Neuronal stem cell (in vitro differentiated cells): ENCODE results near the gene SH3BP2.
A peak's percentile ranks its signal among the peaks of the same experiment; 100 is the strongest.

ENCODE experiments used
- DNase-seq: peaks from one replicate; pipeline ENCODE4 v3.0.0-alpha.2; 2013; ENCODE audit warnings: low spot score
- H2AFZ ChIP-seq: one replicate; pipeline ENCODE4 v1.6.1; 2013; ENCODE audit warnings: mild to moderate bottlenecking, low read length, inconsistent platforms
- H2AK5ac ChIP-seq: 2 replicates; pipeline ENCODE4 v1.6.1; 2013; ENCODE audit warnings: low read depth, mild to moderate bottlenecking, inconsistent platforms, low read length, moderate library complexity, mixed read lengths
- H2BK120ac ChIP-seq: 2 replicates; pipeline ENCODE4 v1.6.1; 2013; ENCODE audit warnings: low read depth, mild to moderate bottlenecking, inconsistent platforms, low read length, moderate library complexity, mixed read lengths
- H2BK12ac ChIP-seq: one replicate; pipeline ENCODE4 v1.6.1; 2013; ENCODE audit warnings: low read length, inconsistent platforms
- H2BK15ac ChIP-seq: 2 replicates; pipeline ENCODE4 v1.6.1; 2013; ENCODE audit warnings: mild to moderate bottlenecking, low read length, inconsistent platforms, mixed read lengths
- H2BK5ac ChIP-seq: one replicate; pipeline ENCODE4 v1.6.1; 2013; ENCODE audit warnings: inconsistent platforms, mild to moderate bottlenecking, low read length, moderate library complexity
- H3K14ac ChIP-seq: one replicate; pipeline ENCODE4 v1.6.1; 2013; ENCODE audit warnings: low read length, inconsistent platforms
- H3K18ac ChIP-seq: 2 replicates; pipeline ENCODE4 v1.6.1; 2013; ENCODE audit warnings: low read length, inconsistent platforms
- H3K23ac ChIP-seq: 2 replicates; pipeline ENCODE4 v1.6.1; 2013; ENCODE audit warnings: low read depth, mild to moderate bottlenecking, mixed read lengths, low read length, inconsistent platforms; ENCODE audit not compliant: poor library complexity
- H3K27ac ChIP-seq: replicated peaks from 3 replicates; pipeline ENCODE4 v1.5.1; 2013; ENCODE audit warnings: low read length, inconsistent platforms
- H3K27me3 ChIP-seq, 3 experiments: 2 replicates each; pipeline ENCODE4 v1.6.1; 2013; ENCODE audit warnings: low read length in 3 of 3, mild to moderate bottlenecking in 2 of 3, inconsistent platforms in 1 of 3, low read depth in 1 of 3, mixed read lengths in 1 of 3, moderate library complexity in 1 of 3; ENCODE audit not compliant: control insufficient read depth in 3 of 3, insufficient read depth in 3 of 3
- H3K36me3 ChIP-seq, 2 donors: replicated peaks in 1 of 2; 2 replicates each; pipeline ENCODE4 v1.6.1; 2013; ENCODE audit warnings: low read length in 2 of 2; ENCODE audit not compliant: control insufficient read depth in 2 of 2, insufficient read depth in 2 of 2
- H3K4ac ChIP-seq: 2 replicates; pipeline ENCODE4 v1.6.1; 2013; ENCODE audit warnings: inconsistent platforms, mild to moderate bottlenecking, low read length, moderate library complexity
- H3K4me1 ChIP-seq, 2 donors: 1 replicate in 1 of 2; 2 replicates in 1 of 2; pipeline ENCODE4 v1.6.1; 2013; ENCODE audit warnings: low read length in 2 of 2, low read depth in 1 of 2; ENCODE audit not compliant: control insufficient read depth in 2 of 2, insufficient read depth in 1 of 2
- H3K4me2 ChIP-seq: one replicate; pipeline ENCODE4 v1.6.1; 2013; ENCODE audit warnings: mild to moderate bottlenecking, low read length, inconsistent platforms; ENCODE audit not compliant: insufficient read depth, poor library complexity, severe bottlenecking
- H3K4me3 ChIP-seq, 2 donors: 2 replicates each; pipeline ENCODE4 v1.5.1; 2013; ENCODE audit warnings: low read length in 2 of 2, mild to moderate bottlenecking in 2 of 2, inconsistent platforms in 1 of 2, moderate library complexity in 1 of 2
- H3K79me1 ChIP-seq: one replicate; pipeline ENCODE4 v1.6.1; 2013; ENCODE audit warnings: low read depth, mild to moderate bottlenecking, inconsistent platforms, low read length, moderate library complexity
- H3K9ac ChIP-seq: one replicate; pipeline ENCODE4 v1.6.1; 2013; ENCODE audit warnings: mild to moderate bottlenecking, low read depth, low read length, inconsistent platforms; ENCODE audit not compliant: poor library complexity
- H3K9me3 ChIP-seq, 2 donors: replicated peaks in 1 of 2; 2 replicates each; pipeline versions ENCODE3 to v1.6.1; 2013; ENCODE audit warnings: low read length in 2 of 2, mild to moderate bottlenecking in 2 of 2, inconsistent platforms in 1 of 2, low read depth in 1 of 2, mixed read lengths in 1 of 2, moderate library complexity in 1 of 2; ENCODE audit not compliant: control insufficient read depth in 2 of 2, insufficient read depth in 1 of 2
- H4K8ac ChIP-seq: one replicate; pipeline ENCODE4 v1.6.1; 2013; ENCODE audit warnings: low read depth, mild to moderate bottlenecking, inconsistent platforms, low read length, moderate library complexity
- H4K91ac ChIP-seq: one replicate; pipeline ENCODE4 v1.6.1; 2013; ENCODE audit warnings: low read length, low read depth, mild to moderate bottlenecking, inconsistent platforms; ENCODE audit not compliant: poor library complexity
- WGBS, 2 donors: extraction: QIAGEN DNeasy Blood & Tissue Kit; methylation state at CpG; one replicate each; pipeline ENCODE4 v1.1.7; 2013; ENCODE audit warnings: missing lambda C conversion rate in 2 of 2, mixed read lengths in 1 of 2; ENCODE audit not compliant: insufficient read length in 2 of 2, insufficient replicate concordance in 1 of 2; ENCODE audit errors: extremely low coverage in 2 of 2; 5-methylcytosine and 5-hydroxymethylcytosine counted together

The SH3BP2 gene

DNA sequence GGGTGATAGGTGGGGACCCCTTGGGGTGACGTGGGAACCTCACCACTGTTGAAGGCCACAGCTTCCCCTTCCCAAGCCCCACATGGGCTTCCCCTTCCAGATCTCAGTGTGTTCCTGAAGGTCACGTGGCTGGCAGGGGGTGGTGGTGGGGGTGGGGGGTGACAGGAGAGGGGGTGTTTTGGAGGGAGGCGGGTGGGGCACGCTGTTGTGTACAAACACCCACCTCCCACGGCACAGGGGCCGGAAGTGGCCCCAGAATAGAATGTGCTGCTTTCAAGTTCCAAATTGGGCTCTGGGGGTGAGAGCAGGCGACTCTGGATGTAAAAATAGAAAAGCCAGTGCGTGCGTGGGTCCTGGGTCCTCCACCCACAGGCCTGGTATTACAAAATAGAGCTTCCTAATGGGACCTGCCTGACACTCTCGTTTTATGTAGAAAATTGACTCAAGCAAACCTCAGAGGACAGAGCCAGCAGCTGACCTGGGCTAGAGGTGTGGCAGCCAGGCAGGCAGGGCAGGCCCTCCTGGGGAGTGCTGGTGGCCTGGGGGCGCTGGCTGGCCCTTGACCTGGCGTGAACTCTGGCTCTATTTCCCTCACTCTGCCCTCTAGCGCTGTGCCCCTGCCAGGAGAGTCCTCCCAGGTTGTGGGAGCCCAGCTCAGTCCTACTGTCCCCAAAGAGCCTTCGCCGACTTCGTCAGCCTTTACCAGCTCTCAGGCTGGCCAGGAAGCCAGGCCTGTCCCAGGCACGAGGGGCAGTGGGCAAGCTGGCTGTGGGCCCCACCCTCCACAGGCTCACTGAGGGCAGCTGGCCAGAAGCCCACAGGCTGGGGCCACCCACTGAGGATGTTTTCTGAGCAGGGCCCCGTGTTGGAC lies 5.4 kb upstream of the SH3BP2 start:
- no peak overlapping the region for H3K4me2 ChIP-seq
- H3K27me3 ChIP-seq, result peaks cover 0 to 35% (median 0%) of the 10 kb centered on the region in 3 experiments
- peak overlapping the region; percentile 71 for H3K18ac ChIP-seq
- H3K23ac ChIP-seq, result no peak overlapping the region
- H3K4ac ChIP-seq, result no peak overlapping the region
- no peak overlapping the region for H2BK12ac ChIP-seq
- H3K4me3 ChIP-seq, result no peak overlapping the region
- H4K91ac ChIP-seq, result no peak overlapping the region
- H4K8ac ChIP-seq, result no peak overlapping the region
- peak overlapping the region; percentile 26 for H2AFZ ChIP-seq
- H3K9ac ChIP-seq, result no peak overlapping the region
- WGBS, 2 donors, result no CpG with 5 or more reads among the region's 18 CpGs
- no peak overlapping the region for H3K27ac ChIP-seq
- H3K79me1 ChIP-seq, result no peaks in the 10 kb centered on the region
- H2AK5ac ChIP-seq, result peak overlapping the region; percentile 90
- peak overlapping the region; percentile 53 for H2BK5ac ChIP-seq
- DNase-seq, result no peak
- peak overlapping the region; percentile 94 for H3K14ac ChIP-seq
- H2BK15ac ChIP-seq, result no peak overlapping the region
- H3K4me1 ChIP-seq, result peaks cover 1 to 3% of the 10 kb centered on the region in 2 donors
- H3K9me3 ChIP-seq, result peaks cover 0 to 3% of the 10 kb centered on the region in 2 donors
- no peaks in the 10 kb centered on the region for H3K36me3 ChIP-seq
- no peak overlapping the region for H2BK120ac ChIP-seq

DNA sequence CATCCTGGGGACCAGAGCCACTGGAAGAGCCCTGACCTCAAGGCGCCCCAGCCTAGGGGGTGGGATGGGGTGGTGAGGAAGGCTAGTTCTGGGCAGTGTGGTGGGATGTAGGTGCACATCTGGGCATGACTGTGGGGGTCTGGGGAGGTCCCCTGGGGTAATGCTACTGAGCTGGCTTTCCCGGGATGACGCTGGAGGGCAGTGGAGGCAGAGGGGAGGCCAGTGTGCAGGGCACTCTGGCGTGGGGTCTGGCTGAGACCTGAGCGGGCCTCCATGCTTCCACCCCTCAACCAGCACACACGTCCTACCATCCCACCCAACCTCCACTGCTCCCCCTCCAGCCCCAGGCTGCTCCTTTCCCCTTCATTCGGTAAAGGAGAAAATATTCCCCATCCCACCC lies 4.8 kb upstream of the SH3BP2 start:
- Histone ChIP-seq H3K36me3 (no peaks in the 10 kb centered on the region), H4K8ac (no peak overlapping the region), H3K27ac (no peak overlapping the region), H2BK120ac (no peak overlapping the region), H3K4me2 (no peak overlapping the region), H3K9me3 (peaks cover 0 to 3% of the 10 kb centered on the region in 2 donors), H3K4me1 (peaks cover 3% of the 10 kb centered on the region in 2 donors), H2BK5ac (peak overlapping the region; percentile 53), H3K79me1 (no peaks in the 10 kb centered on the region), H3K23ac (peak overlapping the region; percentile 20), H3K9ac (no peak overlapping the region), H2AK5ac (peak overlapping the region; percentile 90), H2BK12ac (no peak overlapping the region), H3K4me3 (no peak overlapping the region), H3K27me3 (peaks cover 0 to 35% (median 0%) of the 10 kb centered on the region in 3 experiments), H3K4ac (no peak overlapping the region), H3K14ac (peak overlapping the region; percentile 94), H3K18ac (peak overlapping the region; percentile 80), H4K91ac (no peak overlapping the region), H2AFZ (peak overlapping the region; percentile 57), H2BK15ac (peak overlapping the region; percentile 85)
- WGBS, 2 donors, result no CpG with 5 or more reads among the region's 7 CpGs
- DNase-seq, result no peak

GRCh38 chr4:2788532-2789103 lies 4.3 kb upstream of the SH3BP2 start:
- Histone ChIP-seq H3K27ac (no peak overlapping the region), H2BK120ac (no peak overlapping the region), H3K9ac (peak overlapping the region; percentile 70), H2BK5ac (peak overlapping the region; percentile 53), H2BK15ac (peak overlapping the region; percentile 85), H3K79me1 (no peaks in the 10 kb centered on the region), H3K4me1 (peaks cover 4% of the 10 kb centered on the region in 2 donors), H3K18ac (peak overlapping the region; percentile 80), H3K9me3 (peaks cover 0 to 3% of the 10 kb centered on the region in 2 donors), H3K4ac (no peak overlapping the region), H2BK12ac (peak overlapping the region; percentile 94), H2AK5ac (peak overlapping the region; percentile 84), H3K27me3 (peaks cover 3 to 38% (median 5%) of the 10 kb centered on the region in 3 experiments), H3K36me3 (no peaks in the 10 kb centered on the region), H4K8ac (no peak overlapping the region), H3K4me2 (no peak overlapping the region), H4K91ac (no peak overlapping the region), H3K14ac (peak overlapping the region; percentile 94), H2AFZ (peak overlapping the region; percentile 57), H3K4me3 (no peak overlapping the region), H3K23ac (peak overlapping the region; percentile 20)
- DNase-seq, result no peak
- WGBS, 2 donors, result no CpG with 5 or more reads among the region's 4 CpGs

GRCh38 chr4:2789351-2789750 lies 3.5 kb upstream of the SH3BP2 start:
- no peak overlapping the region for H2AFZ ChIP-seq
- H4K8ac ChIP-seq, result no peak overlapping the region
- no peak overlapping the region for H2BK12ac ChIP-seq
- H3K18ac ChIP-seq, result no peak overlapping the region
- peaks cover 3 to 46% (median 12%) of the 10 kb centered on the region in 3 experiments for H3K27me3 ChIP-seq
- no peak overlapping the region for H2BK120ac ChIP-seq
- no peak for DNase-seq
- no peak overlapping the region for H3K27ac ChIP-seq
- peak overlapping the region; percentile 72 for H2BK15ac ChIP-seq
- no peak overlapping the region for H2BK5ac ChIP-seq
- no peak overlapping the region for H3K9ac ChIP-seq
- no peak overlapping the region for H3K4me2 ChIP-seq
- peak overlapping the region; percentile 34 for H3K23ac ChIP-seq
- H2AK5ac ChIP-seq, result peak overlapping the region; percentile 89
- peak overlapping the region; percentile 56 for H3K4ac ChIP-seq
- no peak overlapping the region for H3K14ac ChIP-seq
- no peaks in the 10 kb centered on the region for H3K79me1 ChIP-seq
- H3K9me3 ChIP-seq, result no peaks in the 10 kb centered on the region
- H4K91ac ChIP-seq, result no peak overlapping the region
- peak overlapping the region in 1 of 2 donors; percentile 54 for H3K4me3 ChIP-seq
- no peaks in the 10 kb centered on the region for H3K36me3 ChIP-seq
- H3K4me1 ChIP-seq, result peaks cover 7 to 11% of the 10 kb centered on the region in 2 donors
- no CpG with 5 or more reads among the region's 5 CpGs for WGBS, 2 donors
